ENCODE measurements around the gene LBX2.
"Not testable (repeated sequence)": the region's sequence is repeated elsewhere in the genome, so short reads cannot be mapped to it uniquely, and the experiment has no call there.

Gene LBX2

DNA sequence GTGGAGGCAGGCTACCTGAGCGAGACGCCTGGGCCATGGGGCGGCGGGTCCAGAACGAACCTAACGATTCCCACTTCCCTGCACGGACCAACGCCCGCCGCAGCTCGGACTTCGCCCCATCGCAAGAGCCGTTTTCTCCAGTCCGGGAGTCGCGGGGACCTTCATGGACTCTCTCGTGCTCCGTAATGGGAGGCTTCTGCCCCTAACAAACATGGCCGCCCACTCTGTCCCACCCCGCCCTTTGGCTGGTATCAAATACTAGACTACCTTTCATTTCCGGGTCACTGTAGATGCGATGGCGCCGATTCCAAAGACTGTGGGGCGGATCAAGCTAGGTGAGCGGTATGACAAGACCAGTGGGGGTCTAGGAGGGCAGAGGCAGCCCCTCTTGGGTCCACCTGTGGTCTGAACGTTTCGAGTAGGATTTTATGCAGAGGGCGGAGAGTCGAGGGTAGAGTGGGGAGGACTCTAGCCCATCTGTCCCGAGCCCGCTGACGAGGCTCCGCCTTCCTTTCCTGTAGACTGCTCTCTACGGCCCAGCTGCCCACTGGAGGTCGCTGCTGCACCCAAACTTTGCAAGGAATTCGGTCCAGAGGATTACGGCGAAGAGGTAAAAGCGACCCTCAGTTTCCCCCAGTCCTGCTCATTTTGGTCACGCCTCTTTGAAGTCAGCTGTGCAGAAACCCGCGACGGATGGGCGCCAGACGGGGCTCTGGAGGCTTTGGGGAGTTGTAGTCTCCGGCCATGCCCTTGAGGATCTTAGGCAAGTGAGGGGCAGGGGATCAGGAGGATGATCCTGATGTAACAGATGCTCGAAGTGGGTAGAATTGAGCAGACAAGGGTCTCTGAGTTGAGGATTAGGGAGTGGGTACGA lies 16.4 kb downstream of the LBX2 start, which contains the start of the genes CCDC142 and TTC31:
Gene CCDC142 (minus strand): TSS at position 198 of the 874 bp plus-strand sequence. CDS start 161 bp downstream, at position 37.
Gene TTC31 (plus strand): TSS at position 281 of the 874 bp plus-strand sequence. CDS start 15 bp downstream, at position 296.
- peak; percentile 88 to 89 for DNase-seq (ENCODE audit: low read depth in 2 of 2)

DNA sequence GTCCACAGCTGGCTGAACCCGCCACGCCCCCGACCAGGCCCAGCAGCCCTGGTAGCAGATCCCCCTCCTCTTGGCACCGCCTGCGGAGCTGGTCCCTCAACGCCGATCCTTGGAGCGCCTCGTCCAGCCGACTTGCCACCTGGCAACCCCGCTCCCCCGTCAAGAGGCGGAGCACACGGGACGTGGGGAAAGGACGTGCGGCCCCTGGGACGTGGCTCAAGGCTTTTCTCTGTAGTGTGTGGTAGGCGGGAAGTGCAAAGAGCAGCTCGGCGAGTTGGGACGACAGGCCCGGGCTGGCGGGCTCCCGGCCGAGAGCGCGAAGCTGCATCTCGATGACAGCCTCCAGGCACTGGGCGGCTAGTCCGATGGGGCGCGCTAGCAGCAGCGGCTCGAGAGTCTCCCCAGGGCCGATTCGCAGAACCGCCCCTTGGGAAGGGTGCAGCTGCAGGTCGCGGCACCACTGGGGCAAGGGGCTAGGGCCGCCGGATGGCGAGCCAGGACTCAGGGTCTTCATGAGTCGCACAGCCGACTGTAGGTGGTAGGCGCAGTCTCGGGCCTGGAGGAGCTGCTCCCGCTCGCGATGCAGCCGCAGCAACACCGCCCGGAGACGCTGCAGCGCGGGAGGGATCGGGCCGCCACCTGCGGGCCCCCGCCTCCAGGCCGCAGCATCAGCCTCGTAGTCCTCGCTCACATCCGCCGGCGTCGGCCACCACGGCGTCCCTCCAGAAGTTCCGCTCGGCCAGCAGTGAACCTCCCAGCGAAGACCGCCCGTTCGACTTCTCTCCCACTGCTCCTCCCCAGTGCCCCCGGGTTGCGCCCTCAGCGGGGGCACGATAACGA lies 17.2 kb downstream of the LBX2 start:
- peak in 1 of 2 donors; percentile 42 for DNase-seq (ENCODE audit: low read depth in 2 of 2)

DNA sequence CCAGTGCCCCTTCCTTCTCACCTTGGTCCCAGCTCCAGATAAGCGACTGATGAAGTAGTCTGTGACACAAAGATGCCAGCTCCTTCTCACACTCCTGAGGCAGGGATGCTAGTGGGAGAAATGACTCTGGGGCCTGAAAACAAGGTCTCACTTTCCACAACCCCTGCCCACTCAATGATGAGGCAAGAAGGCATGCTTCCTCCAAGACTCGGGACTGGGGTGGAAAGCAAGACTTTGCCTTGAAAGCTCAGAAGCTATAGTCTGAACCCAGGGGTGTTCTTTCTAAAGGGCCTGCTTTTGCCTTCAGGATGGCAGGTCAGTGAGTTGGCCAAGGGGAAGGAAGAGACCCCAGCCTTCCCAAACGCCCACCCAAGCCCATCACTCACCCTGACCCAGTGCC lies 18.0 kb downstream of the LBX2 start:
- no peak for DNase-seq (ENCODE audit: low read depth in 2 of 2)

GRCh38 chr2:74474899-74475298 lies 24.5 kb downstream of the LBX2 start:
- no peak for DNase-seq (ENCODE audit: low read depth in 2 of 2)

DNA sequence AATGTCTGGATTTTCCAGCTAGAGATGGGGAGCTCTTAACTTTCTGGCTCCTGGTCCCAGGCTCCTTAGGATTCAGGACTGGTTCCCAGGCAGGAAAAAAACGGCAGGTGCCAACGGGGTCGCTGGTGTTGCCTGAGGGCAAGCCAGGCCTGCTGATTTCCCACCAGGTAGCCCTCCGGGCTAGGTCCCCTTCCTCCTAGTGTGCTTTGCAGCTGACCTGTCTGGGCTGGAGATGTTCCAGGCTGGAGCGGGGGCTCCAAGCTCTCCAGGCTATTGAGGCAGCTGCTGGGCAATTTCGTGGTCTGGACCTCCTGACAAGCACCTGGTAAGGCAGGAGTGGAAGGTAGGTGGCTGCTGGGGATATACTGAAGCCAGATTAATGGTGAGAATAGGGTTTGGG lies 24.9 kb downstream of the LBX2 start:
- no peak for DNase-seq (ENCODE audit: low read depth in 2 of 2)

- no peak for DNase-seq (ENCODE audit: low read depth in 2 of 2)
Measured at GRCh38 chr2:74472945-74473258, 26.5 kb downstream of the LBX2 start.

DNA sequence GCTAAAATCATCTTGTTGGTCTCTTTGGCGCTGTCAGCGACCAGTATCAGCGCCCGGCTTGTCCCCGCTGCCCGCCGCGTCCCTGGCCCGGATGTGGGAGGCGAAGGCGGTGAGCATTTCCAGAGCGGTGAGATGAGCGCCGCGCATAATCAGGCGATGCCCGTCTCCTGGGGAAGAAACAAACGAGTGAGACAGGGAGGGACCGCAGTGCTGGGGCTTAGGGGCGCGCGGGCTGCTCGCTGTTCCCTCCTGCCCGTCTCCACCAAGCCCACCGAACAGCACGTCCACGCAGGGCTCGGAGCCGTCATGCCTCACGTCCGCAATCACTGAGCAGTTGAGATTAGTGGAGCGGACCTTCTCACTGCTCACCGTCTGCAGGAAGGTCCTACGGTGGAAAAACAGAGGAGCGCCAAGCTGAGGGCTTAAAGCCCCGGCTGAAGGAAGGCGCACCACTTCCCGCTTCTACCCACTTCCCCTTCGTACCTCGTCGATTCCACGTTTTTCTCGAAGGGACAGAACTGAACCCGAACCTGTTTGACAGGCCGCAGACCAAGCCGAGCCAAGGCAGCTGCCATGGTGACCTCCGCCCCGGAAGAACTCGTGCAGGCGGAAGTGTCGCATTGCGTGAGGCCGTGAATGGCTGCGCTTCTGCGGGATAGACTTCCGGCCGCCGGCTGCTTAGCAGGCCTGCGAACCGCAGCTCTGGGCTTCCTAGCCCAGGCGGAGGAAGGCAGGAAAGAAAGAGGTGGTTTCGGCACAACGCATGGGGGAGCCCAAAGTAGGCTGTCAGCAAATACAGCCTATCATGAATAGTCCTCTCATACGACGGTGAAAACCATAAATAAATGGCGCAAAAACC lies 27.1 kb downstream of the LBX2 start, which contains the start of gene MRPL53:
Gene MRPL53 (minus strand): TSS at position 595 of the 859 bp plus-strand sequence. CDS start 20 bp downstream, at position 575.
- DNase-seq (ENCODE audit: low read depth in 2 of 2) = peak; percentile 92

DNA sequence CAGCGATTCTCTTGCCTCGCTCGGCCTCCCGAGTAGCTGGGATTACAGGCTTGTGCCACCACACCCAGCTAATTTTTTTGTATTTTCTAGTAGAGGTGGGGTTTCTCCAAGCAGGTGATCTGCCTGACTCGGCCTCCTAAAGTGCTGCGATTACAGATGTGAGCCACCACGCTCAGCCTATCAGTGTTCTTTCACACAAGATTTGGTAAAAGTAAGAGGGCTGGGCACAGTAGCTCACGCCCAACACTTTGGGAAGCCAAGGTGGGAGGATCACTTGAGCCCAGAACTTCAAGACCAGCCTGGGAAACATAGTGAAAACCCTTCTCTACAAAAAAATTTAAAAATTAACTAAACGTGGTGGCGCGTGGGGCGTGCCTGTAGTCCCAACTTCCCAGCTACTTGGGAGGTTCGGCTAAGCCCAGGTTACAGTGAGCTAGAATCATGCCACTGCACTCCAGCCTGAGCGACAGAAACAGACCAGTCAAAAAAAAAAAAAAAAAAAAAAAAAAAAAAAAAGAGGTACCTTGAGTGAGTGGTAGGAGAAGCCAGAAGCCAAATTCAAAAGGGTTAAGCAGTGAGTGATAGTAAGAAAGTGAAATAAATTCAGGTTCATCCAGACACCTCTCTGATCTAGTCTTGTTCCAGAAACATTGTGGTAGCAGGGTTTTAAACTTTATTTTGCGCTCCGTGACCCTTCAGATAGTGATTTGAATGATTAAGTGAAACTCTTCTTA lies 27.9 kb downstream of the LBX2 start:
- DNase-seq (ENCODE audit: low read depth in 2 of 2) = no peak

- DNase-seq (ENCODE audit: low read depth in 2 of 2) = not testable (repeated sequence)
Measured at GRCh38 chr2:74470742-74471141, 28.7 kb downstream of the LBX2 start.

- no peak for DNase-seq (ENCODE audit: low read depth in 2 of 2)
Measured at GRCh38 chr2:74464406-74464805, 35.0 kb downstream of the LBX2 start.

DNA sequence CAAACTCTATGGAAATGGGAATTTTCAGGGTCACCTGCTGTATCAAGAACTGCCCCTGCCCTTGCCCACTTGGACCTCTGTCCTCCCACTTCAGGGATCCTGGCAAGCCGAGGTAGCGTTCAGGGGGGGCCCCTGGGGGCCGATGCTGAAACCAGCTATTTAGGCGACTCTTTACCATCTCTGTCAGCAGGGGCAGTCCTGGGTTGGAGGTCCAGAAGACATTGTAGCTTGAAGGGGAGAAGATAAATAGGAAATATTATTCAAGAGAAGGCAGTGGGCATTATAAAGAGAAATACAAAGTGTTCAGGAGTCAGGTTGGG lies 36.7 kb downstream of the LBX2 start:
- DNase-seq (ENCODE audit: low read depth in 2 of 2) = no peak

- DNase-seq (ENCODE audit: low read depth in 2 of 2) = no peak
Measured at GRCh38 chr2:74462054-74462785, 37.2 kb downstream of the LBX2 start.

DNA sequence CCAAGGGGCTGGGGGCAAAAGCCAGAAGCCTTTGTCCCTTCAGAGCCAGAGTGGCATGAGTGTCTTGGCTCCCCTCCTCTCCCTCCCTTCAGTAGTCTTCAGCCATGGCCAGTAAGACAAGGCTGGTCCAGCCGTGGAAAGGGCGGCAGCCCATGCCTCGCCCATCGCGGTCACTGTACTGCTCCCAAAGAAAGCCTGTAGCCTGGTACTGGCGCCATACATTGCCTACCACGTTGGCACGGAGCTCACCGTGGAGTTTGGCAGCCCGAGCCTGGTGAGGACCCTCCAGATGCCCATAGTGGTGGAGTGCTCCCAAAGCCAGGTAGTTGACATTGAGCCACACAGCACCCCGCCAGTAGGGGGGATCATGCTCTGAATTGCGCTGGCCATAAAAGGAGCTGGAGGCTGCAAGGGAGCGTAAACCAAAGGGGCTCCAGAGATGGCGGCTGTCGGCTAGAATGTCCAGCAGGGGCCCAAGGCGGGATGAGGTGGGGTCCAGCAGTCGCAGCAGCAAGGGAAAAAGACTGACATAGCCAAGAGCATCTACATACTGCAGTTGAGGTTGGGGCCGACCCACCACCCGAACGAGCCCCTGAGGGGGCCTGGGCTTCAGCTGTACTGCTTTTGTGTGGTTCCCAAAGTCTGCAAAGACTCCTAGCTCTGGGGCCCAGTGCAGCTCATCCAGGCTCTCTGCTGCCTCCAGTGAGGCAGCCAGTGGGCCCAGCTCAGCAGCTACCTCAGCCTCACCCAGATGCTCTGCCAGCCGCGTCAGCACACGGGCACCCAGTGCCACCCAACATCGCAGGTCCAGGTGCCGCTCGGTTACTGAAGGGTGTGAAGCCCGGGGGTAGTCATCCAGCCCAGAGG lies 38.0 kb downstream of the LBX2 start:
- DNase-seq (ENCODE audit: low read depth in 2 of 2) = no peak

DNA sequence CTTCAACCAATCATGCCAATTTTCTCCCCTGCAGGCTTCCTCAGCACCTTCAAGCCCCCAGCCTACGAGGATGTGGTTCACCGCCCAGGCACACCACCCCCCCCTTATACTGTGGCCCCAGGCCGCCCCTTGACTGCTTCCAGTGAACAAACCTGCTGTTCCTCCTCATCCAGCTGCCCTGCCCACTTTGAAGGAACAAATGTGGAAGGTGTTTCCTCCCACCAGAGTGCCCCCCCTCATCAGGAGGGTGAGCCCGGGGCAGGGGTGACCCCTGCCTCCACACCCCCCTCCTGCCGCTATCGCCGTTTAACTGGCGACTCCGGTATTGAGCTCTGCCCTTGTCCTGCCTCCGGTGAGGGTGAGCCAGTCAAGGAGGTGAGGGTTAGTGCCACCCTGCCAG lies 39.2 kb downstream of the LBX2 start:
- DNase-seq (ENCODE audit: low read depth in 2 of 2) = not testable (repeated sequence)

- not testable (repeated sequence) for DNase-seq (ENCODE audit: low read depth in 2 of 2)
Measured at GRCh38 chr2:74459503-74460118, 39.8 kb downstream of the LBX2 start.

DNA sequence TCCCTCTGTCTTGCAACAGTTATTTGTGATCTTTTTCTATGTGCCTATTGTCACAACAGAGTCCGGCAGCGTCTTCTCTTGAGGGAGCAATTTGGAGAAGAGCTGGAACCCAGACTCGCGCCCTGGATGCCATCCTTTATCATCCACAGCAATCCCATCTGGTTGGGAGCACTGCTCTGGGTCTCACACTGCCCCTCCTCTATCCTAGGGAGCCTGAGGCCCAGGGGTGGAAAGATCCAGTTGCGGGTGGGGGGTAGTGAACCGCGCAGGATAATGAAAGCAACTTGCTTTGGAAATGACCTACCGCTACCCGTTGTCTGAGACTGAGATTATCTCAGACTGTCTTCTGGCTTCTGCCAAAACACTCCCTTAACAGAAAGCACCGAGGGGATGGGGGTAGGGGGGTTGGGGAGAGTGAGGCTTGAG lies 40.5 kb downstream of the LBX2 start:
- no peak for DNase-seq (ENCODE audit: low read depth in 2 of 2)

DNA sequence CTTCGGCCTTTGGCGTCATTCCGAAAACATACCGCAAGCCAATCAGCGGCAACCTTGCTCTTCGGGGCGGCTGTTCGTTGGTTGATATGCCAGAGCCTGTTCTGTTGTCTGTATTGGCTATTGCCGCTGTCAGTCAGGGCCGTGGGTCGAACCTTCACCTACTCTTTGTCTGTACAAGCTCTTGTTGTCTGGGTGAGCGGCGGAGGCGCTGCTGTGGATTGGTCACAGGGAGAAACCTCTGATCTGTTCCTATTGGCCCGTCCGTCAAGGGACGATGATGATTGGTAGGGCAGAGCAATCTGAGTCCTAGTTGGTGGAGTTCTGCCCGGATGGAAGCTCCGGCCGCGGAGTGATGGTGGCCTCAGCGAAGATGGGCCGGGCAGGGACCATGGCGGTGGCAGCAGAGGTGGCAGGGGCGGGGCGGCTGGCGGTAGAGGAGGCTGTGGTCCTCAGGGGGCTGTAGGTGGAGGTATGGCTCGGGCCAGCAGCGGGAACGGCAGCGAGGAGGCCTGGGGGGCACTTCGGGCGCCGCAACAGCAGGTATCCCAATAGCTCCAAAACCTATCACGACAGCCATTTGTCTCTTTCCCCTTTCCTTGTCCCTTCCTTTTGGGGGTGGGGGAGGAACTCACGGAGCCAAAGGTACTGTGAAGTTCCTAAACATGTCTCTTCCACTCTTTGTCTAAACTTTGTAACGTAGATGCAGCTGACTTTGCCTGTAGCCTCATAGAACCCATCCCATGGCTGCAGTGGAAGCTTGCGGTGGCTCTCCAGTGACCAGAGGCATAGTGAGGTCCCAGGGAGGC lies 41.1 kb downstream of the LBX2 start, which contains the start of gene WBP1:
Gene WBP1 (plus strand): TSS at position 307 of the 806 bp plus-strand sequence. CDS start 165 bp downstream, at position 472.
- DNase-seq (ENCODE audit: low read depth in 2 of 2) = peak; percentile 92 to 96
